8988T (cell line): Measurements from ENCODE around the gene PPM1L.
"Not testable (repeated sequence)": the region's sequence is repeated elsewhere in the genome, so short reads cannot be mapped to it uniquely, and the experiment has no call there.

Source experiments
- DNase-seq: peaks from one replicate; pipeline ENCODE4 v3.0.0; 2011

PPM1L gene

GRCh38 chr3:160755776-160756304 is at the start of gene PPM1L:
Gene PPM1L, plus strand, starts transcription at chr3:160756231.
- DNase-seq: peak; percentile 24

- no peak for DNase-seq
Observed at GRCh38 chr3:160707187-160707794, 48.7 kb upstream of the PPM1L start.

- DNase-seq: no peak
Observed at GRCh38 chr3:160709477-160710182, 46.4 kb upstream of the PPM1L start.

- DNase-seq: not testable (repeated sequence)
Observed at GRCh38 chr3:160713144-160713543, 42.9 kb upstream of the PPM1L start.

- DNase-seq: peak; percentile 8
Observed at GRCh38 chr3:160719710-160720109, 36.3 kb upstream of the PPM1L start.

GRCh38 chr3:160720123-160720746 is 35.8 kb upstream of the PPM1L start:
- no peak for DNase-seq

- DNase-seq: no peak
Observed at GRCh38 chr3:160722331-160722730, 33.7 kb upstream of the PPM1L start.

- no peak for DNase-seq
Observed at GRCh38 chr3:160725338-160725737, 30.7 kb upstream of the PPM1L start.

- DNase-seq: no peak
Observed at GRCh38 chr3:160735826-160736225, 20.2 kb upstream of the PPM1L start.

GRCh38 chr3:160738048-160738447 is 18.0 kb upstream of the PPM1L start:
- no peak for DNase-seq

GRCh38 chr3:160739079-160739478 is 17.0 kb upstream of the PPM1L start:
- DNase-seq: no peak

- no peak for DNase-seq
Observed at GRCh38 chr3:160746976-160747375, 9.1 kb upstream of the PPM1L start.

- no peak for DNase-seq
Observed at GRCh38 chr3:160747422-160747821, 8.6 kb upstream of the PPM1L start.

- no peak for DNase-seq
Observed at GRCh38 chr3:160748231-160748630, 7.8 kb upstream of the PPM1L start.

GRCh38 chr3:160748787-160749186 is 7.2 kb upstream of the PPM1L start:
- no peak for DNase-seq

- DNase-seq: no peak
Observed at GRCh38 chr3:160753953-160754352, 2.1 kb upstream of the PPM1L start.

- no peak for DNase-seq
Observed at GRCh38 chr3:160754371-160754854, 1.6 kb upstream of the PPM1L start.

- DNase-seq: peak; percentile 67
Observed at GRCh38 chr3:160754855-160755747, 930 bp upstream of the PPM1L start.

- DNase-seq: no peak
Observed at GRCh38 chr3:160757233-160758106, 1.4 kb downstream of the PPM1L start.

GRCh38 chr3:160758929-160759577 is 3.0 kb downstream of the PPM1L start:
- no peak for DNase-seq

GRCh38 chr3:160763073-160763472 is 7.0 kb downstream of the PPM1L start:
- no peak for DNase-seq
